Calu3 (cell line): ENCODE data around the gene SLC24A3. TPM values are rescaled to one million over a fixed set of nuclear protein-coding genes. Genes with fewer than 3 reads are reported as not detected.

Source experiments
- BruUV-seq: library from RNA; stranded (reverse); fragments of 400-500 nt; replicated peaks from 2 replicates; lab custom pipeline; 2021; lab: Mats Ljungman, UMichigan
- CTCF ChIA-PET: fragments of 300-600 bp; sonication (Branson Sonifier 250); formaldehyde crosslinking; loops from one replicate; lab custom pipeline; 2022; ENCODE audit warnings: antibody characterized with exemption; lab: Charles Lee
- DNase-seq: peaks from one replicate; pipeline ENCODE4 v3.0.0; 2022
- H3K27ac Mint-ChIP-seq: one replicate; pipeline ENCODE4 v1.8.0; 2022; ENCODE audit warnings: mixed read lengths; ENCODE audit not compliant: unreplicated experiment
- H3K27me3 Mint-ChIP-seq: one replicate; pipeline ENCODE4 v1.8.0; 2022; ENCODE audit warnings: mixed read lengths; ENCODE audit not compliant: unreplicated experiment
- H3K36me3 Mint-ChIP-seq: one replicate; pipeline ENCODE4 v1.8.0; 2022; ENCODE audit warnings: mild to moderate bottlenecking, moderate library complexity, mixed read lengths; ENCODE audit not compliant: insufficient read depth, unreplicated experiment
- H3K4me1 Mint-ChIP-seq: one replicate; pipeline ENCODE4 v1.8.0; 2022; ENCODE audit warnings: mild to moderate bottlenecking, low read depth, mixed read lengths; ENCODE audit not compliant: unreplicated experiment
- H3K4me3 Mint-ChIP-seq: one replicate; pipeline ENCODE4 v1.8.0; 2022; ENCODE audit warnings: mild to moderate bottlenecking, low read depth, moderate library complexity, mixed read lengths; ENCODE audit not compliant: unreplicated experiment
- H3K9me3 Mint-ChIP-seq: one replicate; pipeline ENCODE4 v1.8.0; 2022; ENCODE audit warnings: low read depth, mixed read lengths; ENCODE audit not compliant: unreplicated experiment
- intact Hi-C: fragments of 100-400 bp; cut with micrococcal nuclease; formaldehyde crosslinking; loops from one replicate; pipeline ENCODE4 v1.10.0; 2022; ENCODE audit not compliant: unreplicated experiment
- total RNA-seq: library from RNA; stranded (reverse); gene quantifications from 2 replicates; pipeline ENCODE4 v1.2.3, GENCODE V29; 2022
- TF ChIP-seq, protein P1 (sequence below): fragments of 200-600 bp; IDR thresholded peaks from one replicate; pipeline ENCODE4 v1.8.0; 2022; ENCODE audit warnings: antibody characterized with exemption; ENCODE audit not compliant: unreplicated experiment

Gene SLC24A3
- total RNA-seq, 1 experiment from 2014 or later = not detected

DNA sequence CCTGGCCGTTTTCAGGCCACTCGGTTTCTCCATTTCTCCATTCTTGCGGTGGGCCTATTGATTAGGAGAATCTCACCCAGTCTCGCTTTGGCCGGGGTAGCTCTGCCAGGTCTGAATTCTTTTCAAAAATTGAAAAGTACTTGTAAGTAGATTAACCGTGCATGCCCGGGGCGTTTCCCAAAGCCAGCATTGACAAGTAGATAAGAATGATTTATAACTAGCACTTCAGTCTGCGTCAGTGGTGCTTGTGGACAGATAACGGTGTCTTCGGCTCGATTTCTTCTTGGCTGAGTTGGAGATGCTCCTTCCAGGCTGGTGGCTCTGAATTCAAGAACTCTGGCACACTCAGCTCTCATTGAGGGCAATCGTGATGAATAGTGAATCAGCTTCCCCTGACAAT is 29.0 kb downstream of the SLC24A3 start:
- intact Hi-C loops = no loop called here
- no peaks in the 10 kb centered on the region for H3K36me3 Mint-ChIP-seq
- H3K27ac Mint-ChIP-seq = no peak overlapping the region
- TF ChIP-seq, protein P1, sequence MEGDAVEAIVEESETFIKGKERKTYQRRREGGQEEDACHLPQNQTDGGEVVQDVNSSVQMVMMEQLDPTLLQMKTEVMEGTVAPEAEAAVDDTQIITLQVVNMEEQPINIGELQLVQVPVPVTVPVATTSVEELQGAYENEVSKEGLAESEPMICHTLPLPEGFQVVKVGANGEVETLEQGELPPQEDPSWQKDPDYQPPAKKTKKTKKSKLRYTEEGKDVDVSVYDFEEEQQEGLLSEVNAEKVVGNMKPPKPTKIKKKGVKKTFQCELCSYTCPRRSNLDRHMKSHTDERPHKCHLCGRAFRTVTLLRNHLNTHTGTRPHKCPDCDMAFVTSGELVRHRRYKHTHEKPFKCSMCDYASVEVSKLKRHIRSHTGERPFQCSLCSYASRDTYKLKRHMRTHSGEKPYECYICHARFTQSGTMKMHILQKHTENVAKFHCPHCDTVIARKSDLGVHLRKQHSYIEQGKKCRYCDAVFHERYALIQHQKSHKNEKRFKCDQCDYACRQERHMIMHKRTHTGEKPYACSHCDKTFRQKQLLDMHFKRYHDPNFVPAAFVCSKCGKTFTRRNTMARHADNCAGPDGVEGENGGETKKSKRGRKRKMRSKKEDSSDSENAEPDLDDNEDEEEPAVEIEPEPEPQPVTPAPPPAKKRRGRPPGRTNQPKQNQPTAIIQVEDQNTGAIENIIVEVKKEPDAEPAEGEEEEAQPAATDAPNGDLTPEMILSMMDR = no peak
- no peak for DNase-seq
- no peak overlapping the region for H3K4me3 Mint-ChIP-seq
- no TSS peak for BruUV-seq
- CTCF ChIA-PET = no interaction called here
- H3K27me3 Mint-ChIP-seq = peaks cover 14% of the 10 kb centered on the region
- H3K9me3 Mint-ChIP-seq = no peaks in the 10 kb centered on the region
- H3K4me1 Mint-ChIP-seq = no peaks in the 10 kb centered on the region

DNA sequence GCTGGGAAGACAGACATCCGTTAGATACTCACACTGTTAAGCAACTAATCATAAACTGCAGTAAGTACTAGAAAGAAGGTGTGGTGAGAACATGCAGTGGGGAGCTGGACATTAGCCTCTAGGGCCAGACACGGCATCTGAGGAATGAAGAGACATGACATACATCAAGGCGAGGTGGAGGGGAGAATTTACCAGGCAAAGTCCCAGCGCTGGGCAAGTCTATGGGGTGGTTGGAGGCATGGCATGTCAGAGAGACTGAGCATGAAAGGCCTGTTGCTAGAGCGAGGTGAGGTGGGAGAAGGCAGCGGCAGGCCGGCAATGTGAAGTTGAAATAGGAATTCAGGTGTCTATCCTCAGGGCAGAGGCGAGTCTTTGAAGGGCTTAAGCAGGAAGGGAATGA is 31.8 kb downstream of the SLC24A3 start:
- no TSS peak for BruUV-seq
- H3K4me1 Mint-ChIP-seq = no peaks in the 10 kb centered on the region
- H3K4me3 Mint-ChIP-seq = no peak overlapping the region
- TF ChIP-seq, protein P1 = no peak
- no peak for DNase-seq
- intact Hi-C loops = no loop called here
- H3K27ac Mint-ChIP-seq = no peak overlapping the region
- no peaks in the 10 kb centered on the region for H3K9me3 Mint-ChIP-seq
- no peaks in the 10 kb centered on the region for H3K36me3 Mint-ChIP-seq
- H3K27me3 Mint-ChIP-seq = peaks cover 14% of the 10 kb centered on the region
- CTCF ChIA-PET = no interaction called here

DNA sequence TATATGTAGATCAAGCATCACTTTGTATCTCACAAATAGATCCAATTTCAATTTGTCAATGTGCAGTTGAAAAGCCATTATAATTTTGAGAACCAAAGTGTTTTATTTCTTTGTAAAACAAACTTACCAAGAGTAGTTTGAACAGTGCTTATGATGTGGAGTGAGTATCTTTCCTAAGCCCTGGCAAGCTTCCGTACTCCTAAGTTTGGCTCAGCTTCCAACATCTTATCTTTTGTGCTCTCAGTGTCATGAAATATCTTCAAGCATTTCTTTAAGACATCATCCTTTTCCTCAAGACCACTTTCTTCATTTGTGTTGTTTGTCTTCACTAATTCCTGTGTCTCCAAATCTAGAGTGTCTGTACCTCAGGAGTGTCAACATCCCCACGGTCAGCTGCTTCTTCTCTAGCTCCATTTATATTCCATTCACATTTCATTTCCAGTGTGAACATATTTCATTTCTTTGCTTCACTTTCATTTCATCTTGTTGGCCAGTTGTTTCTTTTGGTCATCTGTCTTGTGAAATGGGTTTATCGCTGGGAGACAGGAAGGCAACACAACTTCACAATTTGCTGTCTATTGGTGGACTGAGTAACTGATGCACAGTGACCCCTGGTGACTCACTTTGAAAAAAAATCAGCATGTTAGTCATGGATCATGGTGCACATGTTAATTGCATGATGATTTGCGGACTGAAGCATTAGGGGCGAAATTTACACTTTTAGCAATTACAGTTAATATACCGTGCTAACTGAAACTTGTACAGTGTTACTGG is 36.9 kb downstream of the SLC24A3 start:
- no peaks in the 10 kb centered on the region for H3K36me3 Mint-ChIP-seq
- TF ChIP-seq, protein P1 = no peak
- no peak for DNase-seq
- H3K27me3 Mint-ChIP-seq = peaks cover 5% of the 10 kb centered on the region
- H3K27ac Mint-ChIP-seq = no peak overlapping the region
- intact Hi-C loops = no loop called here
- no peak overlapping the region for H3K4me3 Mint-ChIP-seq
- CTCF ChIA-PET = no interaction called here
- H3K9me3 Mint-ChIP-seq = no peaks in the 10 kb centered on the region
- H3K4me1 Mint-ChIP-seq = no peaks in the 10 kb centered on the region
- no TSS peak for BruUV-seq

- CTCF ChIA-PET = no interaction called here
Observed at GRCh38 chr20:19250346-19250745, 37.9 kb downstream of the SLC24A3 start.

More at GRCh38 chr20:19250346-19250745, 37.9 kb downstream of the SLC24A3 start:
- no peak overlapping the region for H3K4me3 Mint-ChIP-seq
- DNase-seq = no peak
- no peaks in the 10 kb centered on the region for H3K4me1 Mint-ChIP-seq
- no peaks in the 10 kb centered on the region for H3K27me3 Mint-ChIP-seq
- intact Hi-C loops = no loop called here
- H3K9me3 Mint-ChIP-seq = no peaks in the 10 kb centered on the region
- no TSS peak for BruUV-seq
- TF ChIP-seq, protein P1 = no peak
- no peaks in the 10 kb centered on the region for H3K36me3 Mint-ChIP-seq
- H3K27ac Mint-ChIP-seq = no peak overlapping the region
